HL-60 (cell line): ENCODE measurements around the gene ADAM23.

ENCODE experiments used
- DNase-seq, 2 experiments: peaks; one replicate each; pipeline ENCODE4 v3.0.0-alpha.2; 2010 to 2020; ENCODE audit warnings: low read depth in 1 of 2, low spot score in 1 of 2
- H3K27ac ChIP-seq: fragments of 250-450 bp; sonication (Bioruptor Pico); replicated peaks from 2 replicates; pipeline ENCODE4 v1.5.1; 2020; ENCODE audit warnings: mild to moderate bottlenecking, moderate library complexity
- H3K27me3 ChIP-seq: fragments of 250-450 bp; sonication (Bioruptor Pico); 2 replicates; pipeline ENCODE4 v1.5.1; 2021; ENCODE audit warnings: mild to moderate bottlenecking, moderate library complexity; ENCODE audit not compliant: insufficient read depth, poor library complexity, severe bottlenecking
- H3K4me3 ChIP-seq: replicated peaks from 2 replicates; pipeline ENCODE4 v1.5.1; 2011; ENCODE audit warnings: mild to moderate bottlenecking, control low read depth, low read length; ENCODE audit not compliant: insufficient read depth
- GABPA ChIP-seq: IDR thresholded peaks from 2 replicates; pipeline ENCODE4 v1.6.1; 2012; ENCODE audit warnings: low read depth
- POLR2AphosphoS5 ChIP-seq: IDR thresholded peaks from 2 replicates; pipeline ENCODE4 v1.6.1; 2012; ENCODE audit warnings: low read depth
- SPI1 ChIP-seq: IDR thresholded peaks from 2 replicates; pipeline ENCODE4 v1.6.1; 2012; ENCODE audit warnings: low read depth, mild to moderate bottlenecking, borderline replicate concordance
- TF ChIP-seq, protein P1 (sequence below): IDR thresholded peaks from one replicate; pipeline ENCODE4 v1.5.1; 2011; ENCODE audit warnings: low read length, control low read depth, inconsistent platforms; ENCODE audit not compliant: insufficient read depth
- TF ChIP-seq, protein P2 (sequence below): IDR thresholded peaks from 2 replicates; pipeline ENCODE4 v1.6.1; 2012; ENCODE audit warnings: low read depth; ENCODE audit not compliant: insufficient replicate concordance

The ADAM23 gene

GRCh38 chr2:206442474-206442832, 879 bp upstream of the ADAM23 start:
- peak in 1 of 2 experiments; percentile 54 for DNase-seq
- H3K4me3 ChIP-seq, result peak overlapping the region; percentile 56
- H3K27me3 ChIP-seq, result peaks cover 47% of the 10 kb centered on the region
- TF ChIP-seq SPI1 (no peak), POLR2AphosphoS5 (no peak), GABPA (no peak)
- TF ChIP-seq, protein P1, sequence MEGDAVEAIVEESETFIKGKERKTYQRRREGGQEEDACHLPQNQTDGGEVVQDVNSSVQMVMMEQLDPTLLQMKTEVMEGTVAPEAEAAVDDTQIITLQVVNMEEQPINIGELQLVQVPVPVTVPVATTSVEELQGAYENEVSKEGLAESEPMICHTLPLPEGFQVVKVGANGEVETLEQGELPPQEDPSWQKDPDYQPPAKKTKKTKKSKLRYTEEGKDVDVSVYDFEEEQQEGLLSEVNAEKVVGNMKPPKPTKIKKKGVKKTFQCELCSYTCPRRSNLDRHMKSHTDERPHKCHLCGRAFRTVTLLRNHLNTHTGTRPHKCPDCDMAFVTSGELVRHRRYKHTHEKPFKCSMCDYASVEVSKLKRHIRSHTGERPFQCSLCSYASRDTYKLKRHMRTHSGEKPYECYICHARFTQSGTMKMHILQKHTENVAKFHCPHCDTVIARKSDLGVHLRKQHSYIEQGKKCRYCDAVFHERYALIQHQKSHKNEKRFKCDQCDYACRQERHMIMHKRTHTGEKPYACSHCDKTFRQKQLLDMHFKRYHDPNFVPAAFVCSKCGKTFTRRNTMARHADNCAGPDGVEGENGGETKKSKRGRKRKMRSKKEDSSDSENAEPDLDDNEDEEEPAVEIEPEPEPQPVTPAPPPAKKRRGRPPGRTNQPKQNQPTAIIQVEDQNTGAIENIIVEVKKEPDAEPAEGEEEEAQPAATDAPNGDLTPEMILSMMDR, result no peak
- TF ChIP-seq, protein P2, sequence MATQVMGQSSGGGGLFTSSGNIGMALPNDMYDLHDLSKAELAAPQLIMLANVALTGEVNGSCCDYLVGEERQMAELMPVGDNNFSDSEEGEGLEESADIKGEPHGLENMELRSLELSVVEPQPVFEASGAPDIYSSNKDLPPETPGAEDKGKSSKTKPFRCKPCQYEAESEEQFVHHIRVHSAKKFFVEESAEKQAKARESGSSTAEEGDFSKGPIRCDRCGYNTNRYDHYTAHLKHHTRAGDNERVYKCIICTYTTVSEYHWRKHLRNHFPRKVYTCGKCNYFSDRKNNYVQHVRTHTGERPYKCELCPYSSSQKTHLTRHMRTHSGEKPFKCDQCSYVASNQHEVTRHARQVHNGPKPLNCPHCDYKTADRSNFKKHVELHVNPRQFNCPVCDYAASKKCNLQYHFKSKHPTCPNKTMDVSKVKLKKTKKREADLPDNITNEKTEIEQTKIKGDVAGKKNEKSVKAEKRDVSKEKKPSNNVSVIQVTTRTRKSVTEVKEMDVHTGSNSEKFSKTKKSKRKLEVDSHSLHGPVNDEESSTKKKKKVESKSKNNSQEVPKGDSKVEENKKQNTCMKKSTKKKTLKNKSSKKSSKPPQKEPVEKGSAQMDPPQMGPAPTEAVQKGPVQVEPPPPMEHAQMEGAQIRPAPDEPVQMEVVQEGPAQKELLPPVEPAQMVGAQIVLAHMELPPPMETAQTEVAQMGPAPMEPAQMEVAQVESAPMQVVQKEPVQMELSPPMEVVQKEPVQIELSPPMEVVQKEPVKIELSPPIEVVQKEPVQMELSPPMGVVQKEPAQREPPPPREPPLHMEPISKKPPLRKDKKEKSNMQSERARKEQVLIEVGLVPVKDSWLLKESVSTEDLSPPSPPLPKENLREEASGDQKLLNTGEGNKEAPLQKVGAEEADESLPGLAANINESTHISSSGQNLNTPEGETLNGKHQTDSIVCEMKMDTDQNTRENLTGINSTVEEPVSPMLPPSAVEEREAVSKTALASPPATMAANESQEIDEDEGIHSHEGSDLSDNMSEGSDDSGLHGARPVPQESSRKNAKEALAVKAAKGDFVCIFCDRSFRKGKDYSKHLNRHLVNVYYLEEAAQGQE, result no peak
- no peak overlapping the region for H3K27ac ChIP-seq

GRCh38 chr2:206443735-206444527, 599 bp downstream of the ADAM23 start:
- no peak for DNase-seq
- Histone ChIP-seq H3K4me3 (peak overlapping the region; percentile 56), H3K27me3 (peaks cover 47% of the 10 kb centered on the region), H3K27ac (no peak overlapping the region)
- TF ChIP-seq POLR2AphosphoS5 (no peak), SPI1 (no peak), GABPA (no peak)
- TF ChIP-seq, protein P2, result no peak
- TF ChIP-seq, protein P1, result no peak

DNA sequence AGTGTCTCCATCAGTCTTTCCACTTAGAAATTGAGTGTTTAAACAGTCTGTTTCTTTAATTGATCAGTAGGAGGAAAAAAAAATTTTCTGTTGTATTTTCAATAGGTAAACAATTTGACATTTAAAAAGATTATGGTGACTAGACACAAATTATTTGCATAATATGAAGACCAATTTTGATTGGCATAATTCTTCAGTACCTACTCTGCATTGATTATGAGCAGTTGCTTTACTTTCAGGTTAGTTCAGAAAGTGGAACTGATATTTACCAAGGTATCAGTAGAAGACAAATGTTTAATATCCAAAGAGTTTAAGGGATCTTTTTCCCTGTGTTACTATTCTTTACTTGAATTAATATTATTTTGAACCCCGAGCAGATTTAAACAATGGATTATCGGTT, 2.6 kb downstream of the ADAM23 start:
- no peak for DNase-seq
- peaks cover 49% of the 10 kb centered on the region for H3K27me3 ChIP-seq

More for the DNA sequence above, 2.6 kb downstream of the ADAM23 start:
- Histone ChIP-seq H3K27ac (no peak overlapping the region), H3K4me3 (no peak overlapping the region)
- TF ChIP-seq, protein P1, result no peak
- no peak for TF ChIP-seq SPI1
- TF ChIP-seq, protein P2, result no peak
- no peak for TF ChIP-seq POLR2AphosphoS5
- no peak for TF ChIP-seq GABPA
